Germinal center (tissue), 1 donor: ENCODE results near the gene BAHCC1.

Experiments
- DNase-seq: peaks from one replicate; pipeline ENCODE4 v3.0.0; 2012; ENCODE audit warnings: mixed read lengths, low spot score

The BAHCC1 gene

DNA sequence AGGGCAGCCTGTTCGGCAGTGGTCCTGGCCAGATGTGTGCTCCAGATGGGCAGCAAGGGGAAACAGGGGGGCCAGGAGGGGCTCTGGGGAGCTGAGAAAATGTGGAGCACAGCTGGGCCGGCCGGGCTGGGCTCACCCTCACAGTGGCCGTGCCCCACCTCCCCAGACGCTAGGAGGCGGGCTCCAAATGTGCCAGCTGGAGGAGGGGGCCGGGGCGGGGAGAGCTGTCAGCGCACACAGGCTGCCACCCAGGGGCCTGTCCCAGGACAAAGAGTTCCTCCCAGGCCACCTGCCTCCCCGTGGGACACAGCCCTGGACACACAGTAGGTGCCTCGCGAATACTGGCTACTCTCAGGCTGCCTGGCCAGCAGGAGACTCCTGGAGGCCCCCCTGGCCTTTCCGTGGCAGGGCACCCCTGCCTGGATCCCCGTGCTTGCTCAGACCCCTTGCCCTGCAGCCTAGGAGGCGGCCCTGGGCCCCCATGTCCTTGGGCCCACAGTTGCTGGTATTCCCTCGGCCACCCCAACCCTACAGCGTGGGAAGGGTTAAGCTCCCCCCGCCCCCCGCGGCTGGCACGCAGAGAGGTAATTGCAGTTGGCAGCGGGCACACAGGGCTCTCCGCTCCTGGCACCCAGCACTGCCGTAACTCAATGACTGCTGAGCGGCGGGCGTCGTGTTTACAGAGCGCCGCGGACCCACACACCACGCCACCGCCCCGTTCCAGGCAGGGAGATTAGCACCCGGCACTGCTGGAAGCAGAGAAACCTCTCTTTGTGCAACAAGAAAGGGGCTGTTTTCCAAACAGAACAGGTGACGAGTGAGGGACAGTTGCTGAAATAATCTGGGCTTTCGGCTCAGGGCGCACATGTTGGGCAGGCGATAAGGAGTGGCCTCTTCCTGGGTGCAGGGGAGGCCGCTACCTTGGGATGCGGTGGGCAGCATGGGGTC, 32.2 kb downstream of the BAHCC1 start:
- no peak for DNase-seq

DNA sequence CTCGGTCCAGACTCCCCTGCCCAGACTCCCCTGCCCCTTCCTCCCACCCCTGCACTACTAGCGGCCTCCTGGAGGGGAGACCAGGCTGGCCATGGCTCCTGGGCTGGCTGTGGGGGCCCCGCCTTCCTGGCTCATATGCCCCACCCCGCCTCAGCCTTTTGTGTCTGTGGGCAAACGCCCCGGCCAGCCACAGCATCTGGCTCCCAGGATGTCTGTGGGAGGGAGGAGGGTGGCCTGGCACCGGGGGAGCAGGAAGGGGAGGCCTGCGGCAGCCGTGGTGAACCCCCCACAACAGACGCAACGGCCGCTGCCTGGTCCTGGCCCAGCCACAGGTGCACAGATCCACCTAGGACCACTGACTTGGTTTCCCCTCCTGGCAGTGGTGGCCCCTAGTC, 32.9 kb downstream of the BAHCC1 start:
- DNase-seq: no peak

DNA sequence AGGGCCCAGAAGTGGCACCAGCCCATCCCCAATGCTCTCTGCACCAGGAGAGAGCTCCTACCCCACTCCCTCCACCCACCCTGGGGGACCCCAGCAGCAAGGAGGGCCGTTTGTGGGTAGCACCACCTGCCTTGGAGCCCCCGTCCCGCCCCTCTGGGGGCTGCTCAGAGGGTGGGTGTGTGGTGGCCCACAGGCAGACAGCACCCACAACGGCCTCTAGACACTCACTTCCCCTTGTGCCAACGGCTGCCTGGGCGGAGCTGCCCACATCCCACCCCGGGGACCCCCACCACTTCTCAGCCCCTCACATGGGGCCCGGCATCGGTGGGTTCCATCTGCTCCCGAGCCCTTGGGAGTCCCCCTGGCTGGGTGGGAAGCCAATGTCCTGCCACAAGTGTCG, 33.3 kb downstream of the BAHCC1 start:
- DNase-seq: no peak

DNA sequence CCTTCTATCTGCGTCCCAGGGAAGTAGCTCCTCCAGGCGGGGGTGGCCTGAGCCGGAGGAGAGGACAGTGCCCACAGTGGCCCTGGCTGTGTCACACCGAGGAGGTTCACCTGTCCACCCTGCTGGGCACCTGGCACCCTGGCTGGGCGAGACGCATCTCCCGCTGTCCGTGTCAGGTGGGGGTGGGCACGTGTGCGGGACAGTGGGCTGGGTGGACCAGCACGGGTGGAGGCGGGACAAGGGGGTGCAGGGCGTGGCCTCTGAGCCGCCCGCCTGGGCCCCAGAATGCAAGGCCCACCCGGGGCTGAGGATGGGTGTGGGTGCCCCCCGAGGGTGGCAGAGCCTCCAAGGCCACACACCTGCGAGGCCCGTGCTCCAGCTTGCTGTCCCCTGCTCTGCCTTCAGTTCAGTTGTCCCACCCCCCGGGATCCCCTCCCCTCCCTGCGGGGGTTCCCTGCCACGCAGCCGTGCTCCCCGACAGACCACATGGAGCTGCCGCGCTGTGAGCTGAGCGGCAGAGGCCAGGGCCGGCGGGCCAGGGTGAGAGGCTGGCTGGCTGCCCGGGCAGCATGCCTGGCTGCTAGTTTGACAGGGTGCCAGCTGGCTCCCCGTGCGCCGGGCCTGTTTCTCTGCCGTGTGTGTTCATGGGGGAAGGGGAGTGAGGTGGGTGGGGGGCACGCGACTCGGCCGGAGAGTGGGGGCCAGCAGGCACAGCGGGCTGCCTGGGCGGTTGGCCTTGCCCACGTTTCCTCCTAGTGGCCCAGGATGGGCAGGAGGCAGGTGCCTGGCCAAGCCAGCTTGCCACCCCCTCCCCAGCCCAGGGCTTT, 33.9 kb downstream of the BAHCC1 start:
- DNase-seq: no peak

DNA sequence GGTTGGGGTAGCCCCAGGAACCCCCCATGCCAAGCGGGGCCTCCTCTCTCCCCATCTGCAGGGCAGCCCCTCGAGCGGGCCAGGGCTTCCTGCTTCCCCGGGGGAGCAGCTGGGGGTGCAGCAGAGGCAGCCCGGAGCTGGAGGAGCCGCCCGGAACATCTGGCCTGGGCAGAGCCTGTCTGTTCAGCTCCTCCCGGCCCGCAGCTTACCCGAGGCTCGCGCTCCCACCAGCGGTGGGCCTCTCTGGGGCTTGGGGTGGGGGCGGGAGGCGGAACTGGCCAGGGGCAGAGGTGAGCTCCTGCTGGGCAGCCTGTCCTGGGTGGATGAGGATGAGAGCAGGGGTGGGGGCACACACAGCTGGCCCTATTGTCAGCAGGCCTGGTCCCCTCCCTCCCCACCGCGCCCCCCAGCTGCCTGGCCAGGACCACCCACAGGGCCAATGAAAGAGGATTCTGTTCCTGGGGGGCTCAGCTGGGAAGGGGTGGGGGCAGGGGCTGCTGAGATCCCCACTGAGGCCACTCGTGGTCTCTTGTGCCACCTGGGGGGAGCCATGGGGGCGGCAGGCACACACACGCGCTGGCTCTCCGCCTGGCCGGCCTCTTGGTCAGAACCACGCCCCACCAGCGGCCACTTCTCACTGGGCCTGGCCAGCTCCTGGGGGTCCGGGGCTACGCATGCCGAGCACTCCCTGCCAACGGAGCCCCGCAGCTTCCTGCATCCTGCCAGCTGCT, 34.7 kb downstream of the BAHCC1 start:
- no peak for DNase-seq

DNA sequence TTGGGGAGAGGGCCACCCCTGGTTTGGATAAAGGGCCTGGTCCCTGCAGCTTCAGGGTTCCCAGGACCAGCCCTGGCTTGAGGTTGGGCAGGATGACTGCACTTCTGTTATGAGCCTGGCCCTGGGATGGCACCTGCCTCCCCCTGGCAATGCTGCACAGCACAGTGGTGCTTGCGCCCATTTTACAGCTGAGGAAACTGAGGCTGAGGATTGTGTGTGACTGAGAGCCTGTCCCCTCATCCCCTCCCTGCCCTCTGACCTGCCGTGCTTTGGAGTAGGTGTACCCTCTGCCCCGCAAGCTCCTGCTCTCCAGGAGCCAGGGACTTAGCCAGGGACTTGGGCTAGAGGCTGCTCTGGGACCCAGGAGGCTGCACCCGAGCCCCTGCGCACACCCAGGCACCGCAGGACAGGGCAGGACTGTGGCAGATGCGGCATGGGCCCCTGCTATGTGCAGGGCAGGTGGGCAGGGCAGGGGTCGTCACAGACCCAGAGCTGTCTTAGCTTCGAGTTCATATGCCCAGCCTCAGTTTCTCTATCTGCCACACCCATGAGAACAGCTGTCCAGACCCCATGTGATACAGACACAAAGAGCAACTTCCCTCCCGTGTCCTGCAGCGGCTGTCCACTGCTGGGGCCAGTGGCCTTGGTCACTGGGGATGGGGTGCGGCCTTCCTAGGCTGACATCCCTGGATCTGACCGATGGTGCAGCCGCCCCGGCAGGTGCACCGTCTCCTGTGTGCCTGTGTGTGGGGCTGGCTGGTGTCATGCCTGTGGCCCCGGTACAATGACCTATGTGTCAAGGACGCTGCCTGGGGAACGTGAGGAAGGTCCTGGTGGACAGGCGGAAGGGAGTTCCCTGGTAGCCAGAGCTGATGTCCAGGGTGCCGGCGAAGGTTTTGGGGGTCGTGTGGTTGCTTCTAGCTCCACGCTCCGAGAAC, 36.6 kb downstream of the BAHCC1 start:
- no peak for DNase-seq

DNA sequence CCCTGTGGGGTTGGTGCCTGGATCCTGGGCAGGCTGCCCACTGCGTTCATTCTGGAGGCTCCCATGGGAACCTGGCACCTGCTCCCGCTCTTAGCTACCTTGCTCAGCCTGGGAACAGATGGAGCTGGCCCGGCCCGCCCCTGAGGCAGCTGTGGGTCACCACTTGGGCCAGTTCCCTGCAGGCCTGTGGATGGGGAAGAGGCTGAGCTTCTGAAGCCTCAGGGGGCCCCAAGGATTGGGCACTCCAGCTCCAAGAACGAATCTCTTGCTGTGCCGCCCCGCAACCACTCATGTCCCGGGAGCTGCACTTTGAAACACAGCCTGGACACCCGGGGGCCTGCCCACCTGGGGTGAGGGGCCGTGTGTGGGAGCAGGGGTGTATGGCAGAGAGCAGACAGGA, 37.7 kb downstream of the BAHCC1 start:
- no peak for DNase-seq

DNA sequence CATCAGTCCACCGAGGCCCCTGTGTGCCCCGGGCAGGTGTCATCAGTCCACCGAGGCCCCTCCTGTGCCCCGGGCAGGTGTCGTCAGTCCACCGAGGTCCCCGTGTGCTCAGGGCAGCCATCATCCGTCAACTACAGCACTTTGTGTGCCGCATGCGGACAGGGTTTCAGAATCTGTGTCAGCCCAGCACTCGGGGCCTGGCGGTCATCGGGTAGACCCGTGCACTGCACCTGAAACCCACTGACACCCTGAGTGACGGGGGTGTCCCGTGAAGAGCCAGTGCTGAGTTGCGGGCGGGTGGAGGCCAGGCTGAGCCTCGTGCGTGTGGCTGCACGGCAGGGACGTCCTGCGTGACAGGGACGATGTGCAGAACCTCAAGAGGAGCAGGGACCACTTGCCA, 38.4 kb downstream of the BAHCC1 start:
- DNase-seq: no peak

DNA sequence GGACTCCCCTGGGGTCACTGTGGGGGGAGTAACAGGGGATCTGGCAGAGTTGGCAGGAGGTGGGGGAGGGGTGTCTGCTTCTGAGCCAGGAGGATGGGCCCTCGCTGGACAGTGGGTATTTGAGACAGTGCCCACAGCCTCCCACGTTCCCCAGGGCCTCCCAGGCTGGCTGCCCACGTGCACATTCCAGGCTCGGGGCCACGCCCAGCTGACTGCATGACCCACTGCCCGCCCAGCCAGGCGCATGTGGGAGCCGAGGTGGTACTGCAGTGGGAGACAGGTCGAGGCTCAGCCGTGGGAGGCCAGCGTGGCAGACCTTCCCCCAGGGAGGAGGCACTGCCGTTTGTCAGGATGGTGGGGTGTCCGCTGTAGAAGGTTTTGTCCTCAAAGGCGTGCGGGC, 38.8 kb downstream of the BAHCC1 start:
- DNase-seq: no peak

DNA sequence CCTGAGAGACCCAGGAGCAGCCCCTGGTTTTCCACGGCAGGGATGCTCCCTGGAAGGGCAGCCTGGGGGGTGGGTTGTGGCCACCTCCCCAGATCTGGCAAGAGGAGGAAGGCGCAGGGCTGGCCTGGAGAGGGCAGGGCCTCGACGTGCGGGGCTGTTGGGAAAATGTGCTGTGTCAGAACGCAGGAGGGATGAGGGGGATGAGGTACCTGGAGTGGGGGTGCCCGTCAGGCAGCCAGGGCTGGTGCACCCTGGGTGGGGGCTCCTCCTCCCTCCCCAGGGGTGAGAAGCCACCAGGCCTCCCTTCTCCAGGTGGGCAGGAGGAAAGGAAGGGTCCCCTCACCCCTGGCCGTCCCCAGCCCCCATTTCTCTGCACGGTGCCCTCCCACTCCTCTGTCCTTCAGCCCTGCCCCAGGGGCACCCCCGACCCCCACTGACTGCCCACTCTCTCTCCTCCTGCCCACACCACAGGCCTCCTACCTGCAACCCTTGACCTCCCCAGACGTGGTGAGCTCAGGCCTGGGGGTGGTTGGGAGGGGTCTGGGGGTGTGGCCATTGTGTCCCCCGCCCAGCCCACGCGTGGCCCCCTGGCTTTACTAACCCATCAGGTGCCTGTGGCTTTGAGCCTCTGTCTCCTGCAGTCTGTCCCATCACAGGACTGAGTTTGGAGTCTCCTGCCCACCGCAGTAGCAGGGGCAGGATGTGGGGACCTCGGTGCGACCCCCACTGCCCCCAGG, 39.6 kb downstream of the BAHCC1 start:
- no peak for DNase-seq

DNA sequence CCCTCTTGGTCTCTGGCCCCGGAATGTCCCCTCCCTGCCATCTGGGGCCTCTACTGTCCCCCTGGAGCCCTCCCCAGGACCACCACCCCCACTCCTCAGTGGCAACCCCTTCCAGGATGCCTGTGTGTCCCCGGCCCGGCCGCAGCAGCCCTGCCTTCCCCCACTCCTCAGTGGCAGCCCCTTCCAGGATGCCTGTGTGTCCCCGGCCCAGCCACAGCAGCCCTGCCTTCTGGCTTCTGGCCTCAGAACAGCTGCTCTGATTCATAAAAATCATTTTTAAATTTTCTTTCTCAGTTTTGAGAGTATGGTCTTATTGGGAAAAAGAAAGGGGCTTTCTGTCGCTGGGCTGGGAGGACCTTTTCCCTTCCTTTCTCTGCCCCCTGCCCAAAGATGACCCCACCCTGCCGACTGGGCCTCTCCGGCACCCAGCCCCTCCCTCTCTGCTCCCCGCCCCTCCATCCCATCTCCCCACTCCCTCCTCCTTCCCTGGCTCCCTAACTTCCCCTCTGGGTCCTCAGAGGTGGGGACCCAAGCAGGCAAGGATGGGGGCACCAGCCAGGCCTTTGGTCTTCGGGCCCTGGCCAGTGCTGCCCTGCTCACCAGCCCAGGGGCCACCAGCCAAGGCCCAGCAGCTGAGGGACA, 40.5 kb downstream of the BAHCC1 start:
- DNase-seq: no peak

DNA sequence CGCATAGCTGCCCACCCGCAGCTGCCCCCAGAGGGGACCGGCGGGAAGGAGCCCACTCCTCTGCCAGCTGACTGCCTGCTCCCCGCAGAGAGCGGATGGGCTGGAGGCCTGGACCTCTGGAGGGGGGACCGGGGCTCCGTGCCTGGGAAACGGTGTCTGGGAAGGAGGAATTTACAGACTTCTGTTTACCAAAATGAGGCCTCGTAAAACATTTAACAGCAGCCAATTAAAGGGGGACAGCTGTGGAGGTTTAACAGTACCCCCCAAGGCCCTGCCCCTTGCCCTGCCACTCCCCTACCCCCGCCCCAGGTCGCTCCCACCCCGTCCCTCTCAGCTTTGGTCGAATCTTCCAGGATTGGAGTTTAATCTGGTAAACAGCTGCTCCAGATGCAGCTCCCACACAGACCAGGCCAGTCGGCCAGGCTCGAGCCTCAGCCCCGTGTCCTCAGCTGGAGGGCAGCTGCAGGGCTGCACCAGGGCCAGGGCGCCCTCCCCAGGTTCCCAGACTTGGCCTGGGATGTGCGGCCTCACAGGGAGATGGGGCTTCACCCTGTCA, 41.1 kb downstream of the BAHCC1 start:
- no peak for DNase-seq

DNA sequence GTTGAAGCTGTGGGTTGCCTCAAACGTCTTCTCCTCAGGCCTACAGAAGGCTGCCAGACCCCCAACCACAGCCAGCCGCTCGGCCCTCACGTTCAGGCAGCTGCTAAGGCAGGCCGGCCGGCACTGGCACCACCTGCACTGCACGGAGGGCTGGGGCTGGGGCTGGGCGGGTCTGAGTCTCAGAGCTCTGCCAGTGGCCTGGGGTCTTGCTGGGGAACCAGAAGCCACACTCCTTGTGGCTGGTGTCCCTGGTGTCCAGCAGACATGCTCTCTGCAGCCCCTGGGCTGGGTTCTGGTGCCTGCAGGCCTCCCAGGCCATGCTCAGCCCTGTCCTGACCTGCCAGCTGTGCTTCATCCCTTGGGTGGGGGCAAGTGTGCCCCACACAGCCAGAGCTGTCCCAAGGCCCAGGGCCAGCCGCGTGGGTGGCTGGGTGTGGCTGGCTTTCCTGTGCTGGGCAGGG, 42.0 kb downstream of the BAHCC1 start:
- no peak for DNase-seq

DNA sequence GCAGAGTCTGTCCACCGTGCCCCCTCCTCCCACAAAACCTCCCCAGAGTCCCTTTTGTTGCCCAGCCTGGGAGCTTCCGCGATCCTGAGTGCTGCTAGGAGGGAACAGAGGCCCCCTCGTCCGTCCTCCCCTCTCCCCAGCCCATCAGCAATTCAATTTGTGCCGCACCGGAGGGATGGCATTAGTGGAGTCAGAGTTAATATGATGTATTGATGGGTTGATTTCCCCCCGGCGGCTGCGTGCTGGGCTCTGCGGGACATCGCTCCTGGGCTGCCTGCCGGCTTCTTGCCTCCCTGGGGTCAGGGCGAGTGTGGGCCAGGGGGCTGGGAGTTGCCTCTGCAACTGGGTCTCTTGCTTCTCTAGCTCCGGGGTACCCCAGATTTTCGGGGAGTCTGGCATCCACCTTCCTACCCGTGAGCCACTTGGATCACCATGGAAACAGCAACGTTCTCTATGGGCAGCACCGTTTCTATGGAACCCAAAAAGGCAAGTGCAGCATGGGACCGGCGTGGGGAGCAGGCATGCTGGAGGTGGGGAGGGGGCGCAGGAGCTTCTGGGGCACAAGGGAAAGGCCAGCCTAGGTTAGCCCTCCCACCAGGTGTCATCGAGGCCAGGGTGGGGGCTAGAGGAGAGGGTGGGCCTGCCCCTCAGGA, 42.9 kb downstream of the BAHCC1 start:
- DNase-seq: no peak

DNA sequence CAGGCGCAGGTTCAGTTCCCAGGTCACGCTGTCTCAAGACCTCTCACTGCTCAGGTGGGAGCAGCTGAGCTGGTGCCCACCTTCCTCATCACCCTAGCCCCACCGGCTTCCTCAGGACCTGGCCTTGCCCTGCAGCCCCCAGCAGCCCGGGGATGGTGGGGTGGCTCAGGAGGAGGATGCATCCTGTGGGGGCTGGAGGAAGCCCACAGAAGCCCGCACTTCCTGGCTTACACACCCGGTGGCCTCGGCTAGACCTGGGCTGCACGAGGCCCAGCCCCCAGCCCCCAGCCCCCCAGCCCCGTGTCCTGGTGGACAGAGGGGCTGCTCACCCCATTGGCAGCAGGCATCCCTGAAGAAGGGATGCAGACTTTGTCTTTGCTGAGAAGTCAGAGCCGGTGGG, 43.4 kb downstream of the BAHCC1 start:
- no peak for DNase-seq

DNA sequence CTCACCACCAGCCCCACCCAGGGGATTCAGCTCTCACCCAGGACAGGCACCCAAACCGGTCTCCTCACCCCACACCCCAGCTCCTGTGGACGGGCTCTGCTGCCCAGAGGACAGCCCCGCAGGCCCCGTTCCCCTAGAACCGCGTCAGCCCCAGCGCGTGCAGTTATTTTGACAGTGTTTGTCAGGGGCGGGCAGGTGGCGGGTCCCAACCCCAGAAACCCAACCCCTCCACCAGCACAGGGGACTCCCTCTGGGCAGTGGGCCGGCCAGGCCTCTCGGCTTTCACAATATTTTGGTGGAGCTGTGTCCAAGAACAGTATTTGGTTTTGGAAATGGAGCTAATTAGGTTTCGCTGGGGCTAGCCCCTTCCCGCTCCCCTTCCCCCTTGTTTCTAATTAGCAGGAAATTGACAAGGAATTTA, 44.8 kb downstream of the BAHCC1 start:
- DNase-seq: no peak

DNA sequence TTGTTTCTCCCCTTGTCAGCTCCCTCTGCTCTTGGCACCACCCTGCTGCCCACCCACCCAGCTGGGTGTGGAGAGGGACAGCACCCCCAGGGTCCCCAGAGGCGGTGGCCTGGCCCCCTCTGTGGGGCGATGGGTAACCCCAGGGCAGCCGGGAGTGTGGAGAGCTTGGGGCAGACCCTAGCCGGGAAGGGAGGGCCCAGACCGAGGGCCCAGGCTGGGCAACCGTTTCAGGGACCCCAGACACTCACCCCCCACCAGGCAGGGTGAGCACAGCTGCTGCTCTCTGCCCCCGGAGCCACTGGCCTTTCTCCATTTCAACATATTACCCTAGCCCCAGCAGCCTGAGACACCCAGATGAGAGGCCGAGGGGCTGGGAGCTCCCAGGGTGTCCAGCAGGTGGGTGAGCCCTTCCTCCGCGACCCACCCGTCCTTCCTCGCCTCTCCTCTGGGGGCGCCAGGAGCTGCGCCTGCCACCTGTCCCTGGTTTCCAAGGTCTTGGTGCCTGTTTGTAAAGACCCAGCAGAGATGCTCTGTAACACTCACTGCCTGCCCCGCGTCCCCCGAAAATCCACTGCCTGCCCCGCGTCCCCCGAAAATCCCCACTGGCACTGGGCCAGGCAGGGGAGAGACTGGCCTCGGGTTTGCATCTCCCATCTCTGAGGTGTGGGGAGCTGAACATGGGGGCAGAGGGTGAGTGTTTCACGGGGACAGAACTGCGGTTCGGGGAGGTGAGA, 45.4 kb downstream of the BAHCC1 start:
- peak; percentile 70 for DNase-seq

DNA sequence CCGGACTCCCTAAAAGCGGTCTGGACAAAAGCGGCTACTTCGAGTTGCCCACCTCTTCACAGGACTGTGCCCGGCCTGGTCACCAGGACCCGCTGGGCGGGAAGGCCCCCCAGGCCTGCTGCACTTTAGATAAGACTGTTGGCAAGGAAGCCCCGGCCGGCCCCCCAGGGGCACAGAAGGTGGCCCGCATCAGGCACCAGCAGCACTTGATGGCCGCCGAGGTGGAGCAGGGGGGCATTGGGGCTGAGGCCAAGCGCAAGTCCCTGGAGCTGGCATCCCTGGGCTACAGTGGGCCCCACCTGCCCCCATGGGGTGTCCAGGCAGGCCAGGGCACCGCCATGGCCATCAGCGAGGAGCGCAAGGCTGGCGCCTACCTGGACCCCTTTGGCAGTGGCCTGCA, 47.5 kb downstream of the BAHCC1 start:
- no peak for DNase-seq
